GM12875 (cell line): ENCODE measurements around the gene PRKN.

Experiments used
- H3K4me3 ChIP-seq: one replicate; pipeline ENCODE4 v1.5.1; 2011; ENCODE audit warnings: low read depth, low read length, control low read depth
- CTCF ChIP-seq: IDR thresholded peaks from 2 replicates; pipeline ENCODE4 v1.5.1; 2011; ENCODE audit warnings: low read depth, mild to moderate bottlenecking, control low read depth, inconsistent platforms, low read length, moderate library complexity, borderline replicate concordance; ENCODE audit not compliant: insufficient read depth

PRKN gene

GRCh38 chr6:161748535-161749416 is 978.8 kb downstream of the PRKN start:
- H3K4me3 ChIP-seq = no peak overlapping the region
- TF ChIP-seq CTCF = peak; percentile 38; the same call in 1 of the 2 replicates

GRCh38 chr6:161747506-161747905 is 980.1 kb downstream of the PRKN start:
- H3K4me3 ChIP-seq = no peak overlapping the region
- TF ChIP-seq CTCF = no peak

GRCh38 chr6:161745594-161746141 is 981.9 kb downstream of the PRKN start:
- H3K4me3 ChIP-seq = no peak overlapping the region
- no peak for TF ChIP-seq CTCF

- no peak for TF ChIP-seq CTCF
- H3K4me3 ChIP-seq = no peak overlapping the region
Observed at GRCh38 chr6:161745128-161745527, 982.4 kb downstream of the PRKN start.

GRCh38 chr6:161744211-161745067 is 983.1 kb downstream of the PRKN start:
- no peak for TF ChIP-seq CTCF
- no peak overlapping the region for H3K4me3 ChIP-seq

- H3K4me3 ChIP-seq = no peak overlapping the region
- no peak for TF ChIP-seq CTCF
Observed at GRCh38 chr6:161743509-161744178, 983.9 kb downstream of the PRKN start.
